Measurements from ENCODE around the gene LYZL6. TPM values are rescaled to one million over a fixed set of nuclear protein-coding genes. Genes with fewer than 3 reads are reported as not detected.

LYZL6 gene
- total RNA-seq, 1 experiment from 2014 or later: not detected

DNA sequence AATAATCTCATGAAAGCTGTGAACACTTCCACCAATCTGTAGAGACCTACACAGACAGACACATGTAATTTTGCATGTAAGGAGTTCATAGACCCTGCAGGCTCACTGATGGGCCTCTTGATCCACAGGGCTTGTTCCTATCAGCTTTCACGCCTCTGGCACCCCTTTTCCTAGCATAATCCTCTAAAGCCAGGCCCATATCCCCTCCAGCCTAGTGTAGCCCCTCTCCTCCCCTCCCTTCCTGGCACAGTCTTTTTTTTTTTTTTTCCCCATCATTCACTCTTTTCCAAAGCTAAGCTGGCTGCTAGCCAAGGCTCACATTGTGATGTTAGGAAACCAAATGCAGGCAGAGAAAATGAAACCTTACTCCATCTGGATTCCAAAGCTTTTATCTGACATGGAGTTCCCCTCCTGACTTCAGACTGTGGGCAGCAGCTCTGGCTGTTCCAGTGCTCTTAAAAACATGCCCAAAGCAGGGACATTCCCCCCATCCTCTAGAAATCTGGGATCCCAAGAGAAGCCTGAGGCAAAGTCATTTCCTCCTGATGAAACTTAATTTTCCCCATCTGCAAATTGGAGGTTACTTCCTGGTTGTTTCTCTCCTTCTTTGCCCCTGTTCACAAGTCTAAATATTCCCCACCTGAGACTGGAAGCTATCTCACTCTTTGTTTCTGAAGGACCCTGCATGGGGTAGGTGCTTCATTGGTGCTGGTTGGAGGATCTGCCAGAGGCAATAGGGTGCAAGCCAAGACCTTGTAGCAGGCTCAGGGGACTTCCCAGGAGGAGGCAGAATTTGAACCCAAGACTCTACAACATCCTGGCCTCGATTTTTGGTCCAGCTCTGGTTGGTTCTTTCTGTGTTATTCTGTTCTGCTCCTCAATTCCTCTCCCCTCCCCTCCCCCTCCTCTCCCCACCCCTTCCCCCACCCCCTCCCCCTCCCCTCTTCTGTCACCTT, 53.4 kb downstream of the LYZL6 start (continued):
- no peak for TF ChIP-seq GABPB1 (CRISPR knock-in tag; IDR thresholded peaks at IDR 0.05)
- TF ChIP-seq JAZF1 (CRISPR knock-in tag; IDR thresholded peaks at IDR 0.05): no peak
- no peak for TF ChIP-seq ETV6 (CRISPR knock-in tag; IDR thresholded peaks at IDR 0.05)
- TF ChIP-seq, protein P1, sequence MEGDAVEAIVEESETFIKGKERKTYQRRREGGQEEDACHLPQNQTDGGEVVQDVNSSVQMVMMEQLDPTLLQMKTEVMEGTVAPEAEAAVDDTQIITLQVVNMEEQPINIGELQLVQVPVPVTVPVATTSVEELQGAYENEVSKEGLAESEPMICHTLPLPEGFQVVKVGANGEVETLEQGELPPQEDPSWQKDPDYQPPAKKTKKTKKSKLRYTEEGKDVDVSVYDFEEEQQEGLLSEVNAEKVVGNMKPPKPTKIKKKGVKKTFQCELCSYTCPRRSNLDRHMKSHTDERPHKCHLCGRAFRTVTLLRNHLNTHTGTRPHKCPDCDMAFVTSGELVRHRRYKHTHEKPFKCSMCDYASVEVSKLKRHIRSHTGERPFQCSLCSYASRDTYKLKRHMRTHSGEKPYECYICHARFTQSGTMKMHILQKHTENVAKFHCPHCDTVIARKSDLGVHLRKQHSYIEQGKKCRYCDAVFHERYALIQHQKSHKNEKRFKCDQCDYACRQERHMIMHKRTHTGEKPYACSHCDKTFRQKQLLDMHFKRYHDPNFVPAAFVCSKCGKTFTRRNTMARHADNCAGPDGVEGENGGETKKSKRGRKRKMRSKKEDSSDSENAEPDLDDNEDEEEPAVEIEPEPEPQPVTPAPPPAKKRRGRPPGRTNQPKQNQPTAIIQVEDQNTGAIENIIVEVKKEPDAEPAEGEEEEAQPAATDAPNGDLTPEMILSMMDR (IDR thresholded peaks at IDR 0.05): no peak

DNA sequence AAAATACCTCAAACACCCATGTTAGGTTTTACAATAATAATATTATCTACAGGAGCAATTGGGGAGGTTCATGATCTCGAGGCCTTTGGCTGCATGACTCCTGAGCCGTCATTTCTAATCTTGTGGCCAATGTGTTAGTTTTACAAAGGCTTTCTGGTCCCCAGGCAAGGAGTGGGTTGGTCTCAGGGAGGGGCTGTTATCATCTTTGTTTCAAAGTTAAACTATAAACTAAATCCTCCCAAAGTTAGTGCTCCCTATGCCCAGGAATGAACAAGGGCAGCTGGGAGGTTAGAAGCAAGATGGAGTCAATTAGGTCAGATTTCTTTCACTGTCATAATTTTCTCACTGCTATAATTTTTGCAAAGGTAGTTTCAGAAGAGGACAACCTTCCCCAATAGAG, 54.3 kb downstream of the LYZL6 start:
- Mint-ChIP-seq H3K9me3 (no peaks in the 10 kb centered on the region), H3K36me3 (no peaks in the 10 kb centered on the region), H3K27me3 (ENCODE audit: low read depth) (no peaks in the 10 kb centered on the region), H3K4me3 (no peak overlapping the region), H3K4me1 (peaks cover 22% of the 10 kb centered on the region), H3K27ac (no peak overlapping the region)
- ATAC-seq (no peak), DNase-seq (ENCODE audit: low spot score) (no peak)
- CTCF ChIA-PET: interaction anchor here (1.9 kb wide), 1 partner anchor 18 kb away, joined by 7 read pairs; no protein-coding TSS in a partner anchor
- TF ChIP-seq, protein P2, sequence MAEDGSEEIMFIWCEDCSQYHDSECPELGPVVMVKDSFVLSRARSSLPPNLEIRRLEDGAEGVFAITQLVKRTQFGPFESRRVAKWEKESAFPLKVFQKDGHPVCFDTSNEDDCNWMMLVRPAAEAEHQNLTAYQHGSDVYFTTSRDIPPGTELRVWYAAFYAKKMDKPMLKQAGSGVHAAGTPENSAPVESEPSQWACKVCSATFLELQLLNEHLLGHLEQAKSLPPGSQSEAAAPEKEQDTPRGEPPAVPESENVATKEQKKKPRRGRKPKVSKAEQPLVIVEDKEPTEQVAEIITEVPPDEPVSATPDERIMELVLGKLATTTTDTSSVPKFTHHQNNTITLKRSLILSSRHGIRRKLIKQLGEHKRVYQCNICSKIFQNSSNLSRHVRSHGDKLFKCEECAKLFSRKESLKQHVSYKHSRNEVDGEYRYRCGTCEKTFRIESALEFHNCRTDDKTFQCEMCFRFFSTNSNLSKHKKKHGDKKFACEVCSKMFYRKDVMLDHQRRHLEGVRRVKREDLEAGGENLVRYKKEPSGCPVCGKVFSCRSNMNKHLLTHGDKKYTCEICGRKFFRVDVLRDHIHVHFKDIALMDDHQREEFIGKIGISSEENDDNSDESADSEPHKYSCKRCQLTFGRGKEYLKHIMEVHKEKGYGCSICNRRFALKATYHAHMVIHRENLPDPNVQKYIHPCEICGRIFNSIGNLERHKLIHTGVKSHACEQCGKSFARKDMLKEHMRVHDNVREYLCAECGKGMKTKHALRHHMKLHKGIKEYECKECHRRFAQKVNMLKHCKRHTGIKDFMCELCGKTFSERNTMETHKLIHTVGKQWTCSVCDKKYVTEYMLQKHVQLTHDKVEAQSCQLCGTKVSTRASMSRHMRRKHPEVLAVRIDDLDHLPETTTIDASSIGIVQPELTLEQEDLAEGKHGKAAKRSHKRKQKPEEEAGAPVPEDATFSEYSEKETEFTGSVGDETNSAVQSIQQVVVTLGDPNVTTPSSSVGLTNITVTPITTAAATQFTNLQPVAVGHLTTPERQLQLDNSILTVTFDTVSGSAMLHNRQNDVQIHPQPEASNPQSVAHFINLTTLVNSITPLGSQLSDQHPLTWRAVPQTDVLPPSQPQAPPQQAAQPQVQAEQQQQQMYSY (CRISPR knock-in tag; IDR thresholded peaks at IDR 0.05): no peak
- no peak for TF ChIP-seq OVOL2 (CRISPR knock-in tag; IDR thresholded peaks at IDR 0.05; ENCODE audit: borderline replicate concordance)
- TF ChIP-seq, protein P3, sequence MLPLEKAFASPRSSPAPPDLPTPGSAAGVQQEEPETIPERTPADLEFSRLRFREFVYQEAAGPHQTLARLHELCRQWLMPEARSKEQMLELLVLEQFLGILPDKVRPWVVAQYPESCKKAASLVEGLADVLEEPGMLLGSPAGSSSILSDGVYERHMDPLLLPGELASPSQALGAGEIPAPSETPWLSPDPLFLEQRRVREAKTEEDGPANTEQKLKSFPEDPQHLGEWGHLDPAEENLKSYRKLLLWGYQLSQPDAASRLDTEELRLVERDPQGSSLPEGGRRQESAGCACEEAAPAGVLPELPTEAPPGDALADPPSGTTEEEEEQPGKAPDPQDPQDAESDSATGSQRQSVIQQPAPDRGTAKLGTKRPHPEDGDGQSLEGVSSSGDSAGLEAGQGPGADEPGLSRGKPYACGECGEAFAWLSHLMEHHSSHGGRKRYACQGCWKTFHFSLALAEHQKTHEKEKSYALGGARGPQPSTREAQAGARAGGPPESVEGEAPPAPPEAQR (CRISPR knock-in tag; IDR thresholded peaks at IDR 0.05): no peak
- TF ChIP-seq, protein P4, sequence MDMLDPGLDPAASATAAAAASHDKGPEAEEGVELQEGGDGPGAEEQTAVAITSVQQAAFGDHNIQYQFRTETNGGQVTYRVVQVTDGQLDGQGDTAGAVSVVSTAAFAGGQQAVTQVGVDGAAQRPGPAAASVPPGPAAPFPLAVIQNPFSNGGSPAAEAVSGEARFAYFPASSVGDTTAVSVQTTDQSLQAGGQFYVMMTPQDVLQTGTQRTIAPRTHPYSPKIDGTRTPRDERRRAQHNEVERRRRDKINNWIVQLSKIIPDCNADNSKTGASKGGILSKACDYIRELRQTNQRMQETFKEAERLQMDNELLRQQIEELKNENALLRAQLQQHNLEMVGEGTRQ (CRISPR knock-in tag; IDR thresholded peaks at IDR 0.05): no peak
- no peak for TF ChIP-seq HMGA2 (CRISPR knock-in tag; IDR thresholded peaks at IDR 0.05)
- TF ChIP-seq GABPB1 (CRISPR knock-in tag; IDR thresholded peaks at IDR 0.05): no peak
- TF ChIP-seq JUN (CRISPR knock-in tag; IDR thresholded peaks at IDR 0.05): no peak
- TF ChIP-seq ZNF671 (CRISPR knock-in tag; IDR thresholded peaks at IDR 0.05): no peak
- no peak for TF ChIP-seq SMAD3 (CRISPR knock-in tag; IDR thresholded peaks at IDR 0.05; ENCODE audit: borderline replicate concordance)
- TF ChIP-seq, protein P5, sequence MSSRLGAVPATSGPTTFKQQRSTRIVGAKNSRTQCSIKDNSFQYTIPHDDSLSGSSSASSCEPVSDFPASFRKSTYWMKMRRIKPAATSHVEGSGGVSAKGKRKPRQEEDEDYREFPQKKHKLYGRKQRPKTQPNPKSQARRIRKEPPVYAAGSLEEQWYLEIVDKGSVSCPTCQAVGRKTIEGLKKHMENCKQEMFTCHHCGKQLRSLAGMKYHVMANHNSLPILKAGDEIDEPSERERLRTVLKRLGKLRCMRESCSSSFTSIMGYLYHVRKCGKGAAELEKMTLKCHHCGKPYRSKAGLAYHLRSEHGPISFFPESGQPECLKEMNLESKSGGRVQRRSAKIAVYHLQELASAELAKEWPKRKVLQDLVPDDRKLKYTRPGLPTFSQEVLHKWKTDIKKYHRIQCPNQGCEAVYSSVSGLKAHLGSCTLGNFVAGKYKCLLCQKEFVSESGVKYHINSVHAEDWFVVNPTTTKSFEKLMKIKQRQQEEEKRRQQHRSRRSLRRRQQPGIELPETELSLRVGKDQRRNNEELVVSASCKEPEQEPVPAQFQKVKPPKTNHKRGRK (CRISPR knock-in tag; IDR thresholded peaks at IDR 0.05; ENCODE audit: borderline replicate concordance): no peak
- TF ChIP-seq, protein P6, sequence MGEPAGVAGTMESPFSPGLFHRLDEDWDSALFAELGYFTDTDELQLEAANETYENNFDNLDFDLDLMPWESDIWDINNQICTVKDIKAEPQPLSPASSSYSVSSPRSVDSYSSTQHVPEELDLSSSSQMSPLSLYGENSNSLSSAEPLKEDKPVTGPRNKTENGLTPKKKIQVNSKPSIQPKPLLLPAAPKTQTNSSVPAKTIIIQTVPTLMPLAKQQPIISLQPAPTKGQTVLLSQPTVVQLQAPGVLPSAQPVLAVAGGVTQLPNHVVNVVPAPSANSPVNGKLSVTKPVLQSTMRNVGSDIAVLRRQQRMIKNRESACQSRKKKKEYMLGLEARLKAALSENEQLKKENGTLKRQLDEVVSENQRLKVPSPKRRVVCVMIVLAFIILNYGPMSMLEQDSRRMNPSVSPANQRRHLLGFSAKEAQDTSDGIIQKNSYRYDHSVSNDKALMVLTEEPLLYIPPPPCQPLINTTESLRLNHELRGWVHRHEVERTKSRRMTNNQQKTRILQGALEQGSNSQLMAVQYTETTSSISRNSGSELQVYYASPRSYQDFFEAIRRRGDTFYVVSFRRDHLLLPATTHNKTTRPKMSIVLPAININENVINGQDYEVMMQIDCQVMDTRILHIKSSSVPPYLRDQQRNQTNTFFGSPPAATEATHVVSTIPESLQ (CRISPR knock-in tag; IDR thresholded peaks at IDR 0.05): no peak
- TF ChIP-seq ZNF219 (CRISPR knock-in tag; IDR thresholded peaks at IDR 0.05; ENCODE audit: borderline replicate concordance): no peak
- TF ChIP-seq ZNF416 (CRISPR knock-in tag; IDR thresholded peaks at IDR 0.05): no peak
- TF ChIP-seq NR2C2 (CRISPR knock-in tag; IDR thresholded peaks at IDR 0.05): no peak
- TF ChIP-seq, protein P7, sequence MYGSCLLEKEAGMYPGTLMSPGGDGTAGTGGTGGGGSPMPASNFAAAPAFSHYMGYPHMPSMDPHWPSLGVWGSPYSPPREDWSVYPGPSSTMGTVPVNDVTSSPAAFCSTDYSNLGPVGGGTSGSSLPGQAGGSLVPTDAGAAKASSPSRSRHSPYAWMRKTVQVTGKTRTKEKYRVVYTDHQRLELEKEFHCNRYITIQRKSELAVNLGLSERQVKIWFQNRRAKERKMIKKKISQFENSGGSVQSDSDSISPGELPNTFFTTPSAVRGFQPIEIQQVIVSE (CRISPR knock-in tag; IDR thresholded peaks at IDR 0.05; ENCODE audit: borderline replicate concordance): no peak
- POLR2A ChIA-PET: no interaction called here
